ENCODE data around the gene NEK6. TPM values are rescaled to one million over a fixed set of nuclear protein-coding genes. Genes with fewer than 3 reads are reported as not detected.

NEK6 gene
- total RNA-seq, 2 experiments from 2014 or later: 19.9 to 20.9 TPM

Other genes with a start within 250 kb of the NEK6 start
- not detected for gene LHX2, start 246.2 kb upstream of the NEK6 start, total RNA-seq
- 100 to 1,000 TPM; 114 to 119 TPM for gene PSMB7, start 157.5 kb downstream of the NEK6 start, total RNA-seq
- gene ADGRD2, start 192.5 kb downstream of the NEK6 start, total RNA-seq: not detected
- not detected for gene NR5A1, start 249.4 kb downstream of the NEK6 start, total RNA-seq

Data from activated CD8-positive, alpha-beta T cell treated with anti-CD3 and anti-CD28 coated beads, Interleukin-2, amount 10 ng/mL, durations not matched to agents 7 days and 5 days (primary cell).